Neuronal stem cell (in vitro differentiated cells): Measurements from ENCODE around the gene LCN2.

Experiments used
- DNase-seq: peaks from one replicate; pipeline ENCODE4 v3.0.0-alpha.2; 2013; ENCODE audit warnings: low spot score
- H2AFZ ChIP-seq: one replicate; pipeline ENCODE4 v1.6.1; 2013; ENCODE audit warnings: mild to moderate bottlenecking, low read length, inconsistent platforms
- H2AK5ac ChIP-seq: 2 replicates; pipeline ENCODE4 v1.6.1; 2013; ENCODE audit warnings: low read depth, mild to moderate bottlenecking, inconsistent platforms, low read length, moderate library complexity, mixed read lengths
- H2BK120ac ChIP-seq: 2 replicates; pipeline ENCODE4 v1.6.1; 2013; ENCODE audit warnings: low read depth, mild to moderate bottlenecking, inconsistent platforms, low read length, moderate library complexity, mixed read lengths
- H2BK12ac ChIP-seq: one replicate; pipeline ENCODE4 v1.6.1; 2013; ENCODE audit warnings: low read length, inconsistent platforms
- H2BK15ac ChIP-seq: 2 replicates; pipeline ENCODE4 v1.6.1; 2013; ENCODE audit warnings: mild to moderate bottlenecking, low read length, inconsistent platforms, mixed read lengths
- H2BK5ac ChIP-seq: one replicate; pipeline ENCODE4 v1.6.1; 2013; ENCODE audit warnings: inconsistent platforms, mild to moderate bottlenecking, low read length, moderate library complexity
- H3K14ac ChIP-seq: one replicate; pipeline ENCODE4 v1.6.1; 2013; ENCODE audit warnings: low read length, inconsistent platforms
- H3K18ac ChIP-seq: 2 replicates; pipeline ENCODE4 v1.6.1; 2013; ENCODE audit warnings: low read length, inconsistent platforms
- H3K23ac ChIP-seq: 2 replicates; pipeline ENCODE4 v1.6.1; 2013; ENCODE audit warnings: low read depth, mild to moderate bottlenecking, mixed read lengths, low read length, inconsistent platforms; ENCODE audit not compliant: poor library complexity
- H3K27ac ChIP-seq: replicated peaks from 3 replicates; pipeline ENCODE4 v1.5.1; 2013; ENCODE audit warnings: low read length, inconsistent platforms
- H3K27me3 ChIP-seq, 3 experiments: 2 replicates each; pipeline ENCODE4 v1.6.1; 2013; ENCODE audit warnings: low read length in 3 of 3, mild to moderate bottlenecking in 2 of 3, inconsistent platforms in 1 of 3, low read depth in 1 of 3, mixed read lengths in 1 of 3, moderate library complexity in 1 of 3; ENCODE audit not compliant: control insufficient read depth in 3 of 3, insufficient read depth in 3 of 3
- H3K36me3 ChIP-seq, 2 donors: replicated peaks in 1 of 2; 2 replicates each; pipeline ENCODE4 v1.6.1; 2013; ENCODE audit warnings: low read length in 2 of 2; ENCODE audit not compliant: control insufficient read depth in 2 of 2, insufficient read depth in 2 of 2
- H3K4ac ChIP-seq: 2 replicates; pipeline ENCODE4 v1.6.1; 2013; ENCODE audit warnings: inconsistent platforms, mild to moderate bottlenecking, low read length, moderate library complexity
- H3K4me1 ChIP-seq, 2 donors: 1 replicate in 1 of 2; 2 replicates in 1 of 2; pipeline ENCODE4 v1.6.1; 2013; ENCODE audit warnings: low read length in 2 of 2, low read depth in 1 of 2; ENCODE audit not compliant: control insufficient read depth in 2 of 2, insufficient read depth in 1 of 2
- H3K4me2 ChIP-seq: one replicate; pipeline ENCODE4 v1.6.1; 2013; ENCODE audit warnings: mild to moderate bottlenecking, low read length, inconsistent platforms; ENCODE audit not compliant: insufficient read depth, poor library complexity, severe bottlenecking
- H3K4me3 ChIP-seq, 2 donors: 2 replicates each; pipeline ENCODE4 v1.5.1; 2013; ENCODE audit warnings: low read length in 2 of 2, mild to moderate bottlenecking in 2 of 2, inconsistent platforms in 1 of 2, moderate library complexity in 1 of 2
- H3K79me1 ChIP-seq: one replicate; pipeline ENCODE4 v1.6.1; 2013; ENCODE audit warnings: low read depth, mild to moderate bottlenecking, inconsistent platforms, low read length, moderate library complexity
- H3K9ac ChIP-seq: one replicate; pipeline ENCODE4 v1.6.1; 2013; ENCODE audit warnings: mild to moderate bottlenecking, low read depth, low read length, inconsistent platforms; ENCODE audit not compliant: poor library complexity
- H3K9me3 ChIP-seq, 2 donors: replicated peaks in 1 of 2; 2 replicates each; pipeline versions ENCODE3 to v1.6.1; 2013; ENCODE audit warnings: low read length in 2 of 2, mild to moderate bottlenecking in 2 of 2, inconsistent platforms in 1 of 2, low read depth in 1 of 2, mixed read lengths in 1 of 2, moderate library complexity in 1 of 2; ENCODE audit not compliant: control insufficient read depth in 2 of 2, insufficient read depth in 1 of 2
- H4K8ac ChIP-seq: one replicate; pipeline ENCODE4 v1.6.1; 2013; ENCODE audit warnings: low read depth, mild to moderate bottlenecking, inconsistent platforms, low read length, moderate library complexity
- H4K91ac ChIP-seq: one replicate; pipeline ENCODE4 v1.6.1; 2013; ENCODE audit warnings: low read length, low read depth, mild to moderate bottlenecking, inconsistent platforms; ENCODE audit not compliant: poor library complexity
- WGBS, 2 donors: extraction: QIAGEN DNeasy Blood & Tissue Kit; methylation state at CpG; one replicate each; pipeline ENCODE4 v1.1.7; 2013; ENCODE audit warnings: missing lambda C conversion rate in 2 of 2, mixed read lengths in 1 of 2; ENCODE audit not compliant: insufficient read length in 2 of 2, insufficient replicate concordance in 1 of 2; ENCODE audit errors: extremely low coverage in 2 of 2; 5-methylcytosine and 5-hydroxymethylcytosine counted together

The LCN2 gene

GRCh38 chr9:128152133-128153059 is 3.1 kb downstream of the LCN2 start:
- H2BK12ac ChIP-seq, result peak overlapping the region; percentile 58
- no peak for DNase-seq
- H3K9ac ChIP-seq, result no peak overlapping the region
- H2BK120ac ChIP-seq, result no peak overlapping the region
- H4K8ac ChIP-seq, result peak overlapping the region; percentile 49
- peak overlapping the region; percentile 45 for H2AFZ ChIP-seq
- no peak overlapping the region for H3K4ac ChIP-seq
- no peaks in the 10 kb centered on the region for H3K36me3 ChIP-seq
- peaks cover 3% of the 10 kb centered on the region for H3K79me1 ChIP-seq
- no peaks in the 10 kb centered on the region for H3K9me3 ChIP-seq
- H3K4me3 ChIP-seq, result no peak overlapping the region
- no peak overlapping the region for H3K14ac ChIP-seq
- no peak overlapping the region for H4K91ac ChIP-seq
- peak overlapping the region; percentile 30 for H2AK5ac ChIP-seq
- H3K27ac ChIP-seq, result no peak overlapping the region
- H3K4me1 ChIP-seq, result peaks cover 2 to 16% of the 10 kb centered on the region in 2 donors
- no peak overlapping the region for H3K4me2 ChIP-seq
- peak overlapping the region; percentile 36 for H3K23ac ChIP-seq
- H3K27me3 ChIP-seq, result no peaks in the 10 kb centered on the region
- peak overlapping the region; percentile 55 for H2BK5ac ChIP-seq
- no CpG with 5 or more reads among the region's 13 CpGs for WGBS, 2 donors
- peak overlapping the region; percentile 68 for H2BK15ac ChIP-seq
- peak overlapping the region; percentile 2 for H3K18ac ChIP-seq

- H3K4me2 ChIP-seq, result no peak overlapping the region
- peak overlapping the region; percentile 75 for H3K23ac ChIP-seq
- H2AFZ ChIP-seq, result peak overlapping the region; percentile 71
- peak overlapping the region; percentile 10 for H3K4ac ChIP-seq
- H3K14ac ChIP-seq, result peak overlapping the region; percentile 91
- H2BK5ac ChIP-seq, result peak overlapping the region; percentile 55
- no peaks in the 10 kb centered on the region for H3K27me3 ChIP-seq
- peak overlapping the region; percentile 61 for H2BK120ac ChIP-seq
- peaks cover 3% of the 10 kb centered on the region for H3K79me1 ChIP-seq
- peak overlapping the region; percentile 7 for H4K91ac ChIP-seq
- H4K8ac ChIP-seq, result peak overlapping the region; percentile 89
- peak overlapping the region; percentile 64 for H2BK12ac ChIP-seq
- DNase-seq, result no peak
- H3K9me3 ChIP-seq, result no peaks in the 10 kb centered on the region
- H3K27ac ChIP-seq, result no peak overlapping the region
- no peak overlapping the region for H3K4me3 ChIP-seq
- H2BK15ac ChIP-seq, result peak overlapping the region; percentile 34
- H3K36me3 ChIP-seq, result no peaks in the 10 kb centered on the region
- H3K4me1 ChIP-seq, result peaks cover 2 to 12% of the 10 kb centered on the region in 2 donors
- H2AK5ac ChIP-seq, result peak overlapping the region; percentile 30
- no CpG with 5 or more reads among the region's 26 CpGs for WGBS, 2 donors
- H3K18ac ChIP-seq, result peak overlapping the region; percentile 67
- H3K9ac ChIP-seq, result peak overlapping the region; percentile 55
These were observed 4.0 kb downstream of the LCN2 start for GRCh38 chr9:128153060-128153946.

GRCh38 chr9:128153947-128154695 is 4.9 kb downstream of the LCN2 start:
- peak overlapping the region; percentile 55 for H2BK5ac ChIP-seq
- H3K4me1 ChIP-seq, result peaks cover 2 to 4% of the 10 kb centered on the region in 2 donors
- H3K27me3 ChIP-seq, result no peaks in the 10 kb centered on the region
- H3K36me3 ChIP-seq, result no peaks in the 10 kb centered on the region
- H3K4me3 ChIP-seq, result no peak overlapping the region
- peak overlapping the region; percentile 61 for H2BK120ac ChIP-seq
- no peak for DNase-seq
- no peak overlapping the region for H3K14ac ChIP-seq
- H2BK12ac ChIP-seq, result peak overlapping the region; percentile 64
- no peak overlapping the region for H3K9ac ChIP-seq
- H3K9me3 ChIP-seq, result no peaks in the 10 kb centered on the region
- peaks cover 3% of the 10 kb centered on the region for H3K79me1 ChIP-seq
- H3K18ac ChIP-seq, result peak overlapping the region; percentile 67
- H2AK5ac ChIP-seq, result peak overlapping the region; percentile 30
- H4K8ac ChIP-seq, result peak overlapping the region; percentile 89
- peak overlapping the region; percentile 75 for H3K23ac ChIP-seq
- no peak overlapping the region for H3K27ac ChIP-seq
- H3K4ac ChIP-seq, result peak overlapping the region; percentile 10
- H2BK15ac ChIP-seq, result no peak overlapping the region
- no peak overlapping the region for H3K4me2 ChIP-seq
- peak overlapping the region; percentile 71 for H2AFZ ChIP-seq
- peak overlapping the region; percentile 7 for H4K91ac ChIP-seq
- no CpG with 5 or more reads among the region's 13 CpGs for WGBS, 2 donors
